Neural cell (in vitro differentiated cells): Measurements from ENCODE around the gene LHX2.

ENCODE experiments used
- CTCF ChIP-seq: fragments of 450-650 bp; IDR thresholded peaks from 2 replicates; pipeline ENCODE4 v1.5.1; 2014; ENCODE audit warnings: antibody characterized with exemption, mild to moderate bottlenecking, moderate library complexity; ENCODE audit not compliant: poor library complexity, severe bottlenecking
- MXI1 ChIP-seq: fragments of 450-650 bp; conservative IDR thresholded peaks from 2 replicates; pipeline ENCODE4 v1.6.1; 2014; ENCODE audit warnings: antibody characterized with exemption, mild to moderate bottlenecking; ENCODE audit not compliant: poor library complexity, severe bottlenecking
- TAF1 ChIP-seq: IDR thresholded peaks from 2 replicates; pipeline ENCODE4 v1.6.1; 2012; ENCODE audit warnings: low read depth

- TF ChIP-seq CTCF (no peak), MXI1 (no peak), TAF1 (no peak)
Measured at GRCh38 chr9:123985869-123986268, 25.7 kb upstream of the LHX2 start.
